HuH-7.5 (cell line): ENCODE data around the gene PRR33.
"Not testable (repeated sequence)": the region's sequence is repeated elsewhere in the genome, so short reads cannot be mapped to it uniquely, and the experiment has no call there.

ENCODE experiments used
- DNase-seq: peaks from one replicate; pipeline ENCODE4 v3.0.0; 2011; ENCODE audit warnings: low spot score

PRR33 gene

DNA sequence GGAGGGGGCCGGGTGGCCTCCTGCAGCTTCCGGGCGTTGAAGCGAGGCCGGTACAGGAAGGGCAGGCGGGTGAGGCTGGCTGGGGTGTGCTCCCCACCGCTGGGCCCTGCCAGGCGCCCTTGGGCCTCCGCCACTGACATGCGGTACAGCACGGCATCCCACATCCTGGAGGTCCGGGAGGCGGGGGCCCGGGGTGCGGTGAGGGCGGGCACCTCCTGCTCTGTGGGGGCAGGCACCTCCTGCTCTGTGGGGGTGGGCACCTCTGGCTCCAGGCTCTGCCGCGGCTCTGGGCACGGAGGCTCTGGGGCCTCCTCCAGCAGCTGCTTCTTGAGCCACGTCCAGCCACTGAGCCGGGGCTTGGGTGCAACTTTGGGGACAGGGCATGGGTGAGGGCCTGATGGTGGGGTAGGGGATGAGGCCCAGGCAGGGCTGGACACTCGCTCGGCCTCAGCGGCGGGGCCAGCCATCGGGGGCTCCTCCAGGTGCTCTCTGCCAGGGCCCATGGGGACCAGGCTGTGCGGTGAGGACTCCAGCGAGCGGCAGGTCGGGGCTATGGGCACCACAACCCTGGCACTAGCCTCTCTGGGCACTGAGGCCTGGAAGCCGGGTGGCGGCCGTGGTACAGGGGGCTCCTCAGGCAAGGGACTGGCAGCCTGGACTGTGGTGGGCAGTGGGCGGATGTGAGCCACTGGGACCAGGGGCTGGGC, 2.3 kb downstream of the PRR33 start:
- DNase-seq = no peak

DNA sequence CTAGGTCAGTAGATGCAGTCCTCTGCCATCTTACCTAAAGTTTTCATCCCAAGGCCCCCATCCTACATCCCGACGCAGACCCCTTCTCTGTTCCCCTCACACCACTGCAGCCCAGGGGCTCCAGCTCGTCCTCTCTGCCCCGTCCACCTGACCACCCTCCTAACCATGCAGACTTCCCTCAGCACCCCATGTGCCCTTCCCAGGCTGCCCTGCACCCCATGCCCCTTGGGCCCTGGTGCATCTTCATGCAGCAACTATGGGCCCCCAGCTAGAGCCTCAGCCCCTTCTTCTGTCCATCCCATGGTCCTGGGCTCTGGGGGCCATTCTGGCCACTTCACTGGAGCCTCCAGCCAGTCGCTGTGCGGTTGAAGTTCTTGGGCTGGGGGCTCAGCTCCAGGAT, 2.9 kb downstream of the PRR33 start:
- no peak for DNase-seq

DNA sequence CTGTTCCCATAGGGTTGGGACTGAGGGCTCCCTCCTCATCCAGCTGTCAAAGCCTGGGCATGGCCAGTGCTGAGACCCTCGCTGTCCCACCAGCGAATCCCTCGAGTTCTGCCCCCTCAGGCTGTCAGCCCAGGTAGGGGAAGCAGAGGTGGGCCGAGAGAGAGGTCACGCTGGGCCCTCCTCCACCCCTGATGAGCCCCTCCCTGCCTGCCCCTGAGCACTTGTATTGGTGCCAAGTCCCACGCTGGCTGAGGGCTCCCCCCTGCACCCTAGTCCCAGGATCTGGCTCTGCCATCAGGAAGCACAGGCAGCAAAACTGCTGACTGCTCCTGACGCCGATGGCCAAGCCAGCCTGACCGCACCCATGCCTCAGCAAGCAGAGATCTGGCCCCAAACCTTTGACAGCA, 3.3 kb downstream of the PRR33 start:
- no peak for DNase-seq

DNA sequence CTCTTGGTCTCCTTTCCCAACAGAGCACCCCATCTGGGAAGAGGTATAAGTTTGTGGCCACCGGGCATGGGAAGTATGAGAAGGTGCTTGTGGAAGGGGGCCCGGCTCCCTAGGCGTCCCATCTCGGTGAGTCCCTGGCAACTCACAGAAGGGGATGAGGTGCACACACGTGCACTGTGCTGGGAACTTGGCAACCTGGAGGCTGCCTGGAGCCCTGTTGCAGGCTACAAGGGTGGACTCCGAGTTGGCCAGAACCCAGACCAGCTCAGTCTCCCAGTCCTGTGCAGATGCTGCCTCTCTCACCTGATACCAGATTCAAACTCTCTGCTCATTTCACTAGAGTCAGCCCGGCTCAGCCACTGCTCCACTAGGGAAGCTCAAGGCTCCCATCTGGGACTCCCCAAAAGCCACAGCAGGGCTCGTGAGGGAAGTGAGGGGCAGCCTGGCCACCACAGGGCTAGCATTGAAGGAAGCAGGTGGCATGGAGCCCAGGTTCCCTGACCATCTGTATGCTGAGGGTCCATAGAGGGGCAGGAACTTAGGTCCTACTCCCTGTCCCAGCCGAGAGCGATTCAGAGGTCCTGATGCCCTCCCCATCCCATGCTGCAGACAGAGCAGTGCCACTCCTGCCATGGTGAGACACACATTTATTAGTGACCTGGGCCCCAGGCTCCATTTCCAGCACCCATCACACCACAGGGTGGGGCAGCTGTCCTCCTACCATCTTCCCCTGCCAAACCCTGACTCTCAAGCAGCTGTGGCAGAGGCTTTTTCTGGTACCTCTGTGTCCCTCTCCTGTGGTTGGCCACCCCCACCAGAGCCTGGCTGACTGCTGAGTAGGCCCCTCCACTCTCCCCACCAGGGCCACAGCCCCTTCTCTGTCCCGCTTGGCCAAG, 4.0 kb downstream of the PRR33 start:
- DNase-seq = no peak

DNA sequence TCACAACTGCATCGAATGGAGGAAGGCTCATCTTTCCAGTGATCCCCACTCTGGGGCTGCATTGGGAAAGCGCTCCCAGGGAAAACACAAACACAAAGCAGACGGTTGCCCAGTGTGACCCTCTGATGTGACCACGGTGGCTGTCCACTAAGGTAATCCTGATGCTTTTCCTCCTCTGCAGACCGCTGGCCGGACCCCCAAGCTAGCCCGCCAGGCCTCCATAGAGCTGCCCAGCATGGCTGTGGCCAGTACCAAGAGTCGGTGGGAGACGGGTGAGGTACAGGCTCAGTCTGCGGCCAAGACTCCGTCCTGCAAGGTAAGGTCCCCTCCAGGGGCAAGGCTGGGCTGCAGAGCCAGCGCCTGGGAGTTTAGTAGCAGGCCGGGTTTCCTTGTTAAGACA, 5.1 kb downstream of the PRR33 start:
- DNase-seq = not testable (repeated sequence)

DNA sequence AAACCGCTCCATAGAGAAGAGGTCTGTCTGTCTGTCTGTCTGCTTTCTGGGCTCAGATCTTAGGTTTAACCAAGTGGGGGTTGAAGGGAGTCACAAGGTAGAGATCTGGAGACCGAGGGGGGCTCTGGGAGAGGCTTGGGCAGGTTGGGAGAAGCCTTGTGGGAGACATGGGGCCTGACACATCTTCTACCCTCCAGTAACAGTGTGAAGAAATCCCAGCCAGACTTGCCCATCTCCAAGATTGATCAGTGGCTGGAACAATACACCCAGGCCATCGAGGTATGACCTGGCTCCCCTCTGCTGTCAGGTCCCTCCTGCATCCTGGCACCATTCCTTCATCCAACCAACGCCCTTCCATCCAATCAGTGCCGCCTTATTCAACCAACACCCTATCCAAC, 7.4 kb downstream of the PRR33 start:
- DNase-seq = no peak

DNA sequence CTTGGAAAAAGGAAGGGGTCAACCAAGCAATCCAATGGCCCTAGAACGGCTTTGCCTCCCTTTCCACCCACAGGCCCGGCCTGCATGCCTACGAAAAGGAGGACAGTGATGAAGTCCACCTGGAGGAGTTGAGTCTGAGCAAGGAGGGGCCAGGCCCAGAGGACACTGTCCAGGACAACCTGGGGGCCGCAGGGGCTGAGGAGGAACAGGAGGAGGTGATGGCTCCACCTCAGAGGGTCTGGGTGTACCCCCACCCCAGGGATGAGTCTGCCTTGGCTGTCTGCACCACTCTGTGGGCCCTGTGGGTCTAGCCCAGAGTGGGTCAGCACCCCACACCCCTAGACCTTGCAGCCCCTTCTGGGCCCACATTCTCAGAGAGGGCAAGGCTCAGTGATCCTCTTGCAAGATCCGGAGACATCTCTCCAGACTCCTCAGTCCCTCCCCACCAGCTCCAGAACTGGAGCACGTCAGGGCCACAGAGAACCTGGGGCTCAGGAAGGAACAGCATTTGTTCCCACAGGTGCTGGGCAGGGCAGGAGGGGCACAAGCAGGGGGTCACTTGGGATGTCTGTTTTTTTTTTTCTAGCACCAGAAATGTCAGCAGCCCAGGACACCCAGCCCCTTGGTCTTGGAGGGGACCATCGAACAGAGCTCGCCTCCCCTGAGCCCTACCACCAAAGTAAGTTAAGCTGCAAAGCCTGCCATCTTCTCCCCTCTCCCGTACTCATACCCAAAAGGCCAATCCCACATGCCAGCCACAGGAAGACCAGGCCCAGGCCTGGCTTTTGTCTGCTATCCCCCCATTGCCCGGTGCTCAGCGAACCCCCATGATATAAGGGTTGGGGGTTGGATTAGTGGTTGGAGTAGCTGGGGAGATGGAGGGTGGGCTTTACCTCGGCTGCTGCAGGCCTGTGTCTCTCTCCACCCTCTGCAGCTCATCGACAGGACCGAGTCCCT, 8.1 kb downstream of the PRR33 start:
- no peak for DNase-seq

DNA sequence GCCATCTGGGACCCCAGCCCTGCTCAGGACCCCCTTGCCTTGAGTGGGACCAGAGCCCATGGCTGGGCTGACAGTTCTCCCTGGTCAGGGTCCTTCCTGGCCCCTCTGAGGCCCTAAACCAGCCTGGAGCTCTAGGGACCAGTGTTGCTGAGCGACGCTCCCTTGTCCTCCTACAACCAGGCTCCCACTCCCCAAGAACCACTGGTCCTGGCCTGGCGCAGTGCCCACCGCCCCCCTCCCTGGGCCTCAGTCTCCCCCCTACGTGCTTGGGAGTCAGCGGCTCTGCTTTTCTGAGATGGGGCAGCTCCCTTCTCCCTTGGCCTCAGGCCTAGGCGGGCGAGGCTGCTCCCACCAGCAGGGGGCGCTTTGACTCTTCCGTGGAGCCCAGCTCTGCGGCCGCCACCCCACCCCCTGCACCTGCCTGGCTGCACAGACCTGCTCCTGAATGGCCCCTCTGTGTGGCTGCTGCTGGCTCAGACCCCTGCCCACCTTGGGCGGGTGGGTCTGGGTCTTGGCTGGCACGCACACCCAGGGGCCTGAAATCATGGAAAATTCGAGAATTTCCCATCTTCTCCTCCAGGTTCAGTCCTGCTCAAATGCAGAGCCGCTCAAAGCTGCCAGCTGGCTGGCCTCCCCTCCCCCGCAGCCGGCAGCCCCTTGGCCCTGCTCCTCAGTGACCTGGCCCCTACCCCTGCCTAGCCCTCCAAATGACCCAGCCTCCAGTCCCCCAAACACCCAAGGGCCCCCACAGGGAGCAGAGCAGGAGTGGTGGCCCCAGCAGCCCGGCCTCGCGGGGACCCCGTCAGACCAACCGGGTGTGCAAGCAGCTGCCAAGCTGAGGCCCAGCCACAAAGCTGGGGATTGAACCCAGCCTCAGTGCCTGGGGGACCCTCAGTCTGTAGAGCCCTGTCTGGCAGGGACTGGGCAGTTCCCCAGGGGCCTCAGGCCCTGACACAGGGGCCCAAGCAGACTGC, 9.1 kb downstream of the PRR33 start:
- peak; percentile 97 for DNase-seq

DNA sequence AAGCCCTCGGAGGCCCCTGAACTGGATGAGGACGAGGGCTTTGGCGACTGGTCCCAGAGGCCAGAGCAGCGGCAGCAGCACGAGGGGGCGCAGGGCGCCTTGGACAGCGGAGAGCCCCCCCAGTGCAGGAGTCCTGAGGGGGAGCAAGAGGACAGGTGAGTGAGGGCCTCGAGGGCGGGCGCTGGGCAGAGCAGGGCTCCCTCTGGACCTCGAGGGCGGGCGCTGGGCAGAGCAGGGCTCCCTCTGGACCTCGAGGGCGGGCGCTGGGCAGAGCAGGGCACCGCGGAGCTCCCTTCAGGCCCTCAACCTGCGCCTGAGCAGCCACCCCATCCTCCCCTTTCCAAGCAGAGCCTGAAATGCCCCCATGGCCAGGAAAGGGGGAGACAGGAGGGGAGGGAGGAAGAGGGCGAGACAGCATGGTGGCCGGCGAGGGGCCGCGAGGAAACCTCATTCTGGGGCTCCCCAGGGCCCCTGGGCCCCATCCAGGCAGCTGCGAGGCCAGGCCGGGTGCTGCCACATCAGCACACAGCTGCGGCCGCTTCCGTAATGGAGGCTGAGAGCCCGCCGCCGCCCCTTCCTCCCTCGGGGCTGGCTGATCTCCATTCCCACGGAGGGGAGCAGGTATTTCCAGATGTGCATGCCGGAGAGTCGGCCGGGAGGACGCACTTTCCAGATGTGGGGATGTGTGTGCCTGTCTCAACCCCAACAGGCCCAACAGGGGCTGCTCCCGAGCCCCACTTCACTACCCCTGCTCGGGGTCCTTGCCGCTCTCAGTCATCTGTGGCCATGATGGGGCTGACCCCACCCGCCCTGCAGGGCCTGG, 10.0 kb downstream of the PRR33 start:
- no peak for DNase-seq

DNA sequence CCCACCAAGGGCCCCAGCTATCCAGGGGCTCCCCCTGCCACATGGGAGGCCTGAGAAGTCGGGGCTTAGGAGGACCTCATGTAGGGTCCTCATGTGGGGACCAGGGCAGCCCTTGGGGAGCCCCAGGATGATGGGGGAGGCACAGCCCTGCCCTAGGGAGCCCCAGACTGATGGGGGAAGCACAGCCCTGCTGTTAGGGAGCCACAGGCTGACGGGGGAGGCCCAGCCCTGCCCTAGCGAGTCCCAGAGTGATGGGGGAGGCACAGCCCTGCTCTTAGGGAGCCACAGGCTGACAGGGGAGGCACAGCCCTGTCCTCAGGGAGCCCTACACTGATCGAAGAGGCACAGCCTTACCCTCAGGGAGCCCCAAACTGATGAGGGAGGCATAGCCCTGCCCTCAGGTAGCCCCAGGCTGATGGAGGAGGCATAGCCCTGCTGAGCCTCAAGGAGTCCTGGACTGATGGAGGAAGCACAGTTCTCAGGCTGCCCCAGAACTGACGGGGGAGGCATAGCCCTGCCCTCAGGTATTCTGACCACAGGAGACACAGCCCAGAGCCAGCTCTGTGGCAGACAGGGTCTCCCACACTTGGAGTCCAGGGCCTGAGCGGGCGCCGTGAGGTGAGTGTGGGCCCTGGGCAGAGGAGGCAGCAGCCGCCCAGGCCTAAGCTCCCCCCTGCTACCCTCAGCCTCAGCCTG, 10.8 kb downstream of the PRR33 start:
- no peak for DNase-seq

DNA sequence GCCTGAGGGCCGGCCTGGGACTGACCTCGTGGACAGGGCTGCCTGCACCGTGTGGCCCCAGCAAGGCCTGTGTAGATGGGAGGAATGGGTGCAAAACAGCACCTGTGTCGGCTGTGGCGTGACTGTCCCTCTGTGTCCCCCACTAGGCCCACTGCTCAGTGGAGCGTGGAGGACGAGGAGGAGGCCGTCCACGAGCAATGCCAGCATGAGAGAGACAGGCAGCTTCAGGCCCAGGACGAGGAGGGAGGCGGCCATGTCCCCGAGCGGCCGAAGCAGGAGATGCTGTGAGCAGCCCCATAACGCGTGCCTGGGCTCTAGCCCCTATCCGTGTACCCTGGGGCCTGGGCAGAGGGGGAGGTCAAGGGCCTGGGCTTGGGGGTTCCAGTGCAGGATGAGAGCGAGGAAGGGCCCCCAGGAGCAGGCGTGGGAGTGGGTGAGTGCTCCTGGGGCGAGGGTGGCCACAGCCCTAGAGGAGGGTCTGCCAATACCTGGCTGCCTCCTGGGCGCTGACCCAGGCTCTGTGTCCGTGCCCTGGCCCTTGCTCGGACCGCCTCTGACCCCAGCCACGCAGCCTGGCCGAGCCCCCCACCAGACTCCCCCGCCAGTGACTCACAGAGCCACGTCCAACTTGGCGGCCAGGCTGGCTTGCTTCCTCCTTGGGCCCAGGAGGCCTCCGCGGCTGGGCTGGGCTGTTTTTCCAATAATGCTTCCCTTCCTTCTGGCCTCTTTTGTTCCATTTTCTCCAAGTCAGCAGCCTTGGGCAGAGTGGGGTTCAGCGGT, 11.6 kb downstream of the PRR33 start:
- DNase-seq = no peak

DNA sequence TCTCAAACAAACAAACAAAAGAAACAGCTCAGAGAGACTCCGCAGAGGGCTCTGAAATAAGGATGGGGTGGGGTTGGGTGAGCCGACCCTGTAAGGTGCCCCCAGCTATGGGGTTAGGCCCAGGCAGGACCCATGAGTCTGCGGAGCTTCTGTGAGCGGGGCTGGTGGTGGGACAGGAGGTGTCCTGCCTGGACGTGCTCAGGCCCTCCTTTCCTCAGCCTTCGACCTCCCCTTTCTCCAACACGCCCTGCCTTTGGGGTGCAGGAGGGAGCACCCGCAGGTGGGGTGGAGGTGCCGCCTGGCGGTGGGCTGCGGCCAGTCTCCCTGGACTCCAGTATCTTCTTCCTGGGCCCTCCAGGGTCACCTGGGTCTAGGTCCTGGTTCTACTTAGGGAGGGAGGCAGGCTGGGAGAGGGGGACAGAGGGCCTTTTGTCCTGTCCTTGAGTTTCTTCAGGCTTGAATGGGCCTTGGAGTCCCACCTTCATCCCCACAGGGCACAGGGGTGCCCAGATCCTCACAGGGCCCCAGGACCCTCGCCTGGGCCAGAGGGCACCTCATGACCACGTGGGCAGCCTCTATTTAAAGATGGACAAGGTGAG, 12.3 kb downstream of the PRR33 start:
- DNase-seq = no peak

DNA sequence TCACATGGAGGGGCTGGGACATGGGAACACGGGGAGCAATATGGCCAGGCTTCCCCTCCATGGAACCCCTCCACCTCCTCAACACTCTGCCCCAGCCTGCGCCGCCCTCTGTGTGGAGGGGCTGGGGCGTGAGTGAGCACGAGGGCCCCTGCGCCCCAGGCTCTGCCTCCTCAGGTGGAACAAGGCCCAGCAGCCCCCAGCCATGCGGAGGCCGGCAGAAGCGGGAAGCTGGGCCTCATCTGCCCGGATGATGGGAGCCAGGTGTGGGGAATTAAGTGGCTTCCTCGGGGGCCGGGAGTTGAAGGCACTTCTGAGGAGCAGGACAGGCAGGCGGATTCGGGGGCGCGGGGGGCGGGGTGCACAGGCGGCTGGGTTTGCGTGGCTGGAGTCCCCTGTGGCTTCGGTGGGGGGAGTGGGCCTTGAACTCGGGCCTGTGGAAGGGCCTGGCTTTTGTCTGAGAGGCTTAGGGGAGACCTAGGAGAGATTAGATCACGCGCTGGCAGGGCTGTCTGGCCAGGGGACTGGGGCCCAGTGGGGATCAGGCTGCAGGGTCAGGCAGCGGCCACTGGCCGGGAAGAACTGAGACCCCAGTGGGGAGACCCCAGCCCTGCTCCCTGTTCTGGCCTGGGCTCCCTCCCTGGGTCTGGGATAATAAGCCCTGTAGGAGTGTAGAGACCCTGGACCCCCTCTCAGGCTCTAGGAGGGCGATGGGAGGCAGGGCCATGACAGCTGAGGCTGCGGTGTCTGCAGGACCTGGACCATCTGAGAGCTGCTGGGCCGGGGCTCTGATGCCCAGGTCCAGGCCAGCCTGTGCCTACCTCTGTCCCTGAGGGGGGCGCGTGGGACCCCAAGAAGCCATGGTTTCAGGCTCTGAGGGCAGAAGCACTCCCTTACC, 13.3 kb downstream of the PRR33 start:
- DNase-seq = no peak

DNA sequence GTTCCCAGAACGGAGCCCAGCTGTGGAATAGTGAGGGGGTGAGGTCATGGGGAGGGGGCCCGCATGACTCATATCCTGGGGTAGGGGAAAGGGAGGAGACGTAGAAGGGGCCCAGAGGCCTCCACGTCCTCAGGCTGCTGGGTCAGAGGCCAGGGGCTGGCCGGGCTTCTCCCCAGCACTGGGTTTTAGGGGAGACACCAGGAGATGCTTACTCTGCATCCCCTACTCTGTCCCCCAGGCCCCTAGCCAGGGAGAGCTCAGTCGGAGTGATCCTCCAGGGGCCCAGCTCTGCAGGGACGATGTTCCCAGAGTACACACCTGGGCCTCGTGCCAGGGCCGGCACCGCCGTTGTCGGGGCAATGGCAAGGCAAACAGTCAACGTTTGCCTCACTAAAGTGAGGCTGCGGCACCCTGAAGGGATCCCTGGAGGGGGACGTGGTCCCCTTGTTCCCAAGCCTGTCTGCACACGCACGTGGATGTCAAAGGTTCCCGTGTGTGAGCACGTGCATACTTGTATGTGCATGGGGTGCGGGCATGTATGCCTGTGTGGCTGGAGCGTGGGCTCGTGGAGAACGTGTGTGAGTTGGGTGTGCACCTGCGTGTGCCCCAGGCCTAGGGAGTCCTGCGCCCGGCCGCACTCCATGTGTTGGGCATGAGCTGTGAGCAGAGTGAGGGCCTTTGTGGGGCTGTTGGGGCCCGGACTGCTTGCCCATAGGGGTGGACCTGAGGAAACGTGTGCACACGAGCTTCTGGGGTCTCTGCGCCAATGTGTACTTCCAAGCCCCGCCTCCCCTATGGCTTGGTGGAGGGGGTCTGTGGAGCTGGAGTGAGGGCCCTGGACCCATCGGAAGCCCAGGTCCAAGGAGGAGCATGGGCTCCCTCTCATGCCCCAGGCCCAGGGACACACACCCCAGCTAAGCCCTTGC, 14.2 kb downstream of the PRR33 start:
- DNase-seq = no peak

DNA sequence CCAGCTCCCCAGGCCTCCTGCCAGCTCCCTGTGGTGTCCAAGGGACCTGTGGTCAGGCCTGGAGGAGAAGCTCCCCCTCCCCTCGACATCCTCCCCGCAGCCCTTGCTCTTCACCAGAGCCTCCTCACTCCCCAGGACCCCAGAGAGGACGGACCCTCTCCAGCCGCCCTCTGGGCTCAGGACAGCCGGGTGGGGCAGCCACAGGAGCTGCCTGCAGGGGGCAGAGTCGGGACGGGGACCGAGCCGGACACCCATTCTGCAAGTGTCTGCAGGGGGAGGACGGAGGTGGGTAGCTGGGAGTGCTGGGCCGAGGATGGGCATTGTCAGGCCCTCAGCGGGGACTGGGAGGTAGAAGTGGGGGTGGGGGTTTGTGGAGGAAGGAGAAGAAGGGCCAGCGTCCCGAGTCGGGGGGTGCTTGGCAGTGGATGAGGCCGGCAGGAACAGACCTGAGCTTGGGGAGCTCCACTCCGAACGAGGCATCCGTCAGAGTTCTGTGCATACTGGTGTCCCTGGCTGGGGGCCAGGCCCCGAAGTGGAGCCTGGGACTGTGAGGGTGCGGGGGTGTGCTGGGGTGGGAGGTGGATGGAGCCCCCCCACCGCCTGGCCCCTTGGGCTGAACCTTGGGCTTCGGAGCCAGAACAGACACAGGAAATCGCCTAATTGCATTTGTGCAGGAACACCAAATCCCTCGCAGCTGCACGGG, 15.2 kb downstream of the PRR33 start:
- peak; percentile 93 for DNase-seq
